ENCODE results near the gene PHC2. TPM values are rescaled to one million over a fixed set of nuclear protein-coding genes. Genes with fewer than 3 reads are reported as not detected.

The PHC2 gene
- total and polyA plus RNA-seq, 9 of the 15 experiments (the other 6 are each of a cell fraction or from before 2014, with no cell fraction given) = 3.1 to 67.6 (median 34.6) TPM

GRCh38 chr1:33274446-33274845 lies 156.4 kb downstream of the PHC2 start (continued):
- TF ChIP-seq ZMIZ1 (IDR thresholded peaks at IDR 0.05; ENCODE audit: low read depth in 2 of 2, low read length in 2 of 2) = no peak
- TF ChIP-seq ZSCAN32 (CRISPR knock-in tag; IDR thresholded peaks at IDR 0.05) = no peak
- TF ChIP-seq TCF7L2 (IDR thresholded peaks at IDR 0.05; ENCODE audit: low read depth, low read length) = no peak
- TF ChIP-seq SMAD2 (IDR thresholded peaks at IDR 0.05; ENCODE audit: low read depth, low read length) = no peak
- TF ChIP-seq HSF4 (CRISPR knock-in tag; IDR thresholded peaks at IDR 0.05; ENCODE audit: borderline replicate concordance) = no peak
- TF ChIP-seq ZNF277 (CRISPR knock-in tag; IDR thresholded peaks at IDR 0.05; ENCODE audit: borderline replicate concordance) = no peak
- no peak for TF ChIP-seq BACH1 (tag; IDR thresholded peaks at IDR 0.05)
- no peak for TF ChIP-seq SLC30A9 (CRISPR knock-in tag; IDR thresholded peaks at IDR 0.05)
- no peak for TF ChIP-seq ELK3 (CRISPR knock-in tag; IDR thresholded peaks at IDR 0.05)
- TF ChIP-seq DEAF1 (CRISPR knock-in tag; IDR thresholded peaks at IDR 0.05) = no peak
- TF ChIP-seq ZNF232 (CRISPR knock-in tag; IDR thresholded peaks at IDR 0.05) = no peak

Data from K562 (cell line).